Stimulated activated CD8-positive, alpha-beta memory T cell treated with anti-CD3 and anti-CD28 coated beads, Interleukin-7, amount 100 ng/mL, for 24 hours (primary cell): ENCODE data around the gene YARS1.

ENCODE experiments used
- DNase-seq: peaks from one replicate; pipeline ENCODE4 v3.0.0-alpha.2; 2020; ENCODE audit warnings: low read depth

YARS1 gene

GRCh38 chr1:32765570-32766327 is 51.4 kb downstream of the YARS1 start:
- no peak for DNase-seq

- no peak for DNase-seq
These were observed 52.2 kb downstream of the YARS1 start for GRCh38 chr1:32764826-32765569.

GRCh38 chr1:32763221-32763620 is 53.9 kb downstream of the YARS1 start:
- no peak for DNase-seq

- no peak for DNase-seq
These were observed 55.2 kb downstream of the YARS1 start for GRCh38 chr1:32761936-32762335.

- DNase-seq = no peak
These were observed 55.8 kb downstream of the YARS1 start for GRCh38 chr1:32761253-32761877.

- no peak for DNase-seq
These were observed 57.0 kb downstream of the YARS1 start for GRCh38 chr1:32759997-32760623.

GRCh38 chr1:32759521-32759981 is 57.6 kb downstream of the YARS1 start:
- DNase-seq = no peak

- no peak for DNase-seq
These were observed 58.2 kb downstream of the YARS1 start for GRCh38 chr1:32758795-32759430.

GRCh38 chr1:32758177-32758794 is 58.9 kb downstream of the YARS1 start:
- no peak for DNase-seq

GRCh38 chr1:32757213-32757895 is 59.8 kb downstream of the YARS1 start:
- no peak for DNase-seq

GRCh38 chr1:32755810-32756159 is 61.4 kb downstream of the YARS1 start:
- no peak for DNase-seq

GRCh38 chr1:32755098-32755809 is 61.9 kb downstream of the YARS1 start:
- DNase-seq = no peak

- no peak for DNase-seq
These were observed 62.7 kb downstream of the YARS1 start for GRCh38 chr1:32754317-32755097.

- no peak for DNase-seq
These were observed 63.4 kb downstream of the YARS1 start for GRCh38 chr1:32753532-32754316.

- DNase-seq = no peak
These were observed 67.4 kb downstream of the YARS1 start for GRCh38 chr1:32749771-32750170.

- no peak for DNase-seq
These were observed 67.8 kb downstream of the YARS1 start for GRCh38 chr1:32749332-32749731.

GRCh38 chr1:32748926-32749325 is 68.2 kb downstream of the YARS1 start:
- DNase-seq = no peak

GRCh38 chr1:32748348-32748747 is 68.8 kb downstream of the YARS1 start:
- DNase-seq = no peak

- DNase-seq = no peak
These were observed 71.0 kb downstream of the YARS1 start for GRCh38 chr1:32746130-32746529.
